GM10248 (cell line): ENCODE results near the gene FFAR2.
A peak's percentile ranks its signal among the peaks of the same experiment; 100 is the strongest.

Source experiments
- CTCF ChIA-PET: fragments of 300-600 bp; sonication (Branson Sonifier 250); formaldehyde crosslinking; extraction: SDS; loops from one replicate; lab custom pipeline; 2021; ENCODE audit warnings: antibody characterized with exemption; lab: Yijun Ruan, JAX
- POLR2A ChIA-PET: fragments of 350-650 bp; sonication (Branson Sonifier 250); formaldehyde crosslinking; extraction: SDS; loops from one replicate; lab custom pipeline; 2020; ENCODE audit warnings: antibody characterized with exemption; lab: Yijun Ruan, JAX
- DNase-seq: peaks from one replicate; pipeline ENCODE4 v3.0.0; 2012; ENCODE audit errors: extremely low spot score
- TF ChIP-seq, protein P1 (sequence below): IDR thresholded peaks from 2 replicates; pipeline ENCODE4 v1.5.1; 2012; ENCODE audit warnings: mild to moderate bottlenecking, low read depth; ENCODE audit errors: extremely low read depth, missing control alignments, control extremely low read depth

Gene FFAR2

DNA sequence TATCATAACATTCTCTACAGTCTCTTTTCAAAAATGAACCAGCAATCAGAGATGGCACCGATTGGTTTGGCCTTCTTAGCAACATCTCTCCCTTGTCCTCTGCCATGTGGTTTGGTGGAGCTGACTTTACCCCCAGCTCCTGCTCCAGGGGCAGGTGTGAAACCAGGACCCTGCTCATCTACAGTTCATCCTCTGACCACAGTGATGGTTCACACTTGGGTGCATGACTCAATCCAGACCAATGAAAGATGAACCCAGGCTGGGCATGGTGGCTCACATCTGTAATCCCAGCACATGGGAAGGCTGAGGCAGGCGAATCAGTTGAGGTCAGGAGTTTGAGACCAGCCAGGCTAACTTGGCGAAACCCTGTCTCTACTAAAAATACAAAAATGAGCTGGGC lies 33.6 kb upstream of the FFAR2 start:
- ChIA-PET POLR2A (interaction anchor here (0.7 kb wide), 1 partner anchor 58 kb away, joined by 4 read pairs; no protein-coding TSS in a partner anchor), CTCF (interaction anchor here (1.0 to 2.3 kb wide), 4 partner anchors 9 to 81 kb away, joined by 3 to 8 read pairs (median 4); no protein-coding TSS in a partner anchor)
- no peak for DNase-seq
- TF ChIP-seq, protein P1, sequence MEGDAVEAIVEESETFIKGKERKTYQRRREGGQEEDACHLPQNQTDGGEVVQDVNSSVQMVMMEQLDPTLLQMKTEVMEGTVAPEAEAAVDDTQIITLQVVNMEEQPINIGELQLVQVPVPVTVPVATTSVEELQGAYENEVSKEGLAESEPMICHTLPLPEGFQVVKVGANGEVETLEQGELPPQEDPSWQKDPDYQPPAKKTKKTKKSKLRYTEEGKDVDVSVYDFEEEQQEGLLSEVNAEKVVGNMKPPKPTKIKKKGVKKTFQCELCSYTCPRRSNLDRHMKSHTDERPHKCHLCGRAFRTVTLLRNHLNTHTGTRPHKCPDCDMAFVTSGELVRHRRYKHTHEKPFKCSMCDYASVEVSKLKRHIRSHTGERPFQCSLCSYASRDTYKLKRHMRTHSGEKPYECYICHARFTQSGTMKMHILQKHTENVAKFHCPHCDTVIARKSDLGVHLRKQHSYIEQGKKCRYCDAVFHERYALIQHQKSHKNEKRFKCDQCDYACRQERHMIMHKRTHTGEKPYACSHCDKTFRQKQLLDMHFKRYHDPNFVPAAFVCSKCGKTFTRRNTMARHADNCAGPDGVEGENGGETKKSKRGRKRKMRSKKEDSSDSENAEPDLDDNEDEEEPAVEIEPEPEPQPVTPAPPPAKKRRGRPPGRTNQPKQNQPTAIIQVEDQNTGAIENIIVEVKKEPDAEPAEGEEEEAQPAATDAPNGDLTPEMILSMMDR: no peak

DNA sequence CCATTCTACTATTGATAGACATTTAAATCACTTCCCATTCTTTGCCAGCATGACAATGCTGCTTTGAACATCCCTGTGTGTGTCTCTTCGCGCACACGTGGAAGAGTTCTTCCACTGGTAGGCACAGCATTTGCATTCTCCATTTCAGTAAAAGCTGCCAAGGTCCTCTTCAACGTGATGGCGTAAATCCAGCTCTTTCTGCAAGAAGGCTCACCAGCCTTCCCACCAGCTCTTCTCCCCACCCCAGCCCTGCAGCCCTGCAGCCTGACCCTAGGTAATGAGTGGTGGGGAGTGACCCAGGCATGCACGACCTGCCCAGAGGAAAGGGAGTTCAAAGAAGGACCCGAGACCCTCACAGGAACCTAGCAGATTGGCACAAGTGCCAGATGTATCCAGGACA lies 31.7 kb upstream of the FFAR2 start:
- CTCF ChIA-PET: interaction anchor here (2.0 to 4.1 kb wide), 4 partner anchors 14 to 79 kb away, joined by 6 to 27 read pairs (median 12); no protein-coding TSS in a partner anchor
- no peak for DNase-seq
- POLR2A ChIA-PET: interaction anchor here (0.6 kb wide), 1 partner anchor 14 kb away, joined by 3 read pairs; no protein-coding TSS in a partner anchor
- TF ChIP-seq, protein P1: no peak

DNA sequence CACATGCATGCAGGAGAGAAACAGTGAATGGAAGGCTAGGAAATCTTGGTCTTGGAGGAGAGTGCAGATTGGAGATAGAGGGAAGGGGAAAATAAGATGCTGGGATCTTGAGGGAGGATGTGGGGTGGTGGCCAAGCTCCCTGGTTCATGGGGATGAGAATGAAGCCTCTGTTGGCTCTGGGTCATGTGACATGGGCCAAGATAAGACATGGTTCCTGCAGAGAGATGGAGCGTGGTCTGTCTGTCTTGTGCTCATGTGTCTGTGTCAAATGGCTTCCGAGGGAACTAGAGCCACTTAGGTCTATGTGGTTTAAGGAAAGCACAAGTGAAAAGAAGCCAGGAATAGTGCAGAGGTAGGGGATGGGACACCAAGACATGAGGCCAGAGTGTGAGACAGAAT lies 30.8 kb upstream of the FFAR2 start:
- ChIA-PET POLR2A (interaction anchor here (2.2 kb wide), 1 partner anchor 9 kb away, joined by 7 read pairs; no protein-coding TSS in a partner anchor), CTCF (interaction anchor here (0.8 to 4.1 kb wide), 10 partner anchors 10 to 92 kb away, joined by 3 to 27 read pairs (median 3); partner anchors contain the start of gene FFAR2)
- TF ChIP-seq, protein P1: no peak
- no peak for DNase-seq

DNA sequence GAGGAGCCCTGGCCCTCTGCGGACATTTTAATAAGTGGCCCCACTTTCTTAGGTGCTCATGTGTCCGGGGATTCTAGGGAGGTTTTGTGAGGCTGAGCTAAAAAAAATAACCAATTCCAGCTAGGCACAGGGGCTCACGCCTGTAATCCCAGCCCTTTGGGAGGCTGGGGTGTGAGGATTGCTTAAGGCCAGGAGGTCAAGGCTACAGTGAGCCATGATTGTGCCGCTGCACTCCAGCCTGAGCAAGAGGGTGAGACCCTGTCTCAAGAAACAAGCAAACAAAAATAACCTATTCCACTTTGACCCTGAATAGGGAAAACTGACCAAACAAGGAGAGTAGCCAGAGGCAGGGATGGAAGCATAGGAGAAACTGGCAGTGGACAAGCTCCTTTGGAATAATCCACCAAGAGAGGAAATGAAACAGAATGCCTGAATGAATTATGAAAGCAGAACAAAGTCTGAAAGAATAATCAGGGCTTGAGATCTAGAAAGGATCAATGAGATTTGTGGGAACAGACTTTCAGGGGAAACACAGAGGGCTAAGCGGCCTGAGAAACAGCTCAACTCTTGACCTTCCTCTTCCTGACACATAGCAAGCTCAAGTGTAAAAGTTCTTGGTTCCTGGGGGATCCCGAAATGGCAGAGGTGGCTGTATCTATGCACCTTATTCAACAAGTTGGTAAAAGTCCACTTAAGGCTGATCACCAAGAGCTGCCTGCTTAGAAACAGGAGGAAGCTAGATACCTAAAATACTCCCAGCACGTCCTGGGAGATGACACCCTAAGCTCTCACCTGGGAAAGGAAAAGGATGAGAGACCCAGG lies 30.1 kb upstream of the FFAR2 start:
- POLR2A ChIA-PET: interaction anchor here (1.0 to 2.2 kb wide), 2 partner anchors 9 to 12 kb away, joined by 4 to 7 read pairs; no protein-coding TSS in a partner anchor
- CTCF ChIA-PET: interaction anchor here (0.8 to 4.1 kb wide), 17 partner anchors 9 to 91 kb away, joined by 3 to 27 read pairs (median 5); partner anchors contain the start of gene FFAR2
- TF ChIP-seq, protein P1: no peak
- DNase-seq: peak; percentile 67

DNA sequence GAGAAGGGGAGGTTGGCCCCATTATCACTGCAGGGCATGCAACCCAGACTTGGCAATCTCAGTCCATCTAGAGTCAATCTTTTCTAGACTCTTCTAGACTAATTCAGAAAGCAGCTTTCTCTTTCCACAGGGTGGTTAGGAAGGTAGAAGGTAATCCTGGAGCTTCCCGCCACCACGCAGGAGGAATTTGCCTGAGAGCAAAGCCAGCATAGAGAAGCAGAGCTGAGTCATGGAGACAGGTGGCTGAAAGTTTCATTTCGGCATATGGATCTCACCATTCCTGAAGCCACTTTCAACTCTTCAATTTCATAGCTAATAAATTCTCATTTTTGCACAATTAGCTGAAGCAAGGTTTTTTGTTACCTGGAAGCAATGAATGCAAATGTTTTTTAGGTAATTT lies 29.0 kb upstream of the FFAR2 start:
- DNase-seq: no peak
- TF ChIP-seq, protein P1: no peak
- CTCF ChIA-PET: interaction anchor here (0.8 to 4.1 kb wide), 9 partner anchors 15 to 87 kb away, joined by 3 to 27 read pairs (median 6); no protein-coding TSS in a partner anchor
- POLR2A ChIA-PET: interaction anchor here (1.0 to 2.2 kb wide), 2 partner anchors 10 to 13 kb away, joined by 4 to 7 read pairs; no protein-coding TSS in a partner anchor

DNA sequence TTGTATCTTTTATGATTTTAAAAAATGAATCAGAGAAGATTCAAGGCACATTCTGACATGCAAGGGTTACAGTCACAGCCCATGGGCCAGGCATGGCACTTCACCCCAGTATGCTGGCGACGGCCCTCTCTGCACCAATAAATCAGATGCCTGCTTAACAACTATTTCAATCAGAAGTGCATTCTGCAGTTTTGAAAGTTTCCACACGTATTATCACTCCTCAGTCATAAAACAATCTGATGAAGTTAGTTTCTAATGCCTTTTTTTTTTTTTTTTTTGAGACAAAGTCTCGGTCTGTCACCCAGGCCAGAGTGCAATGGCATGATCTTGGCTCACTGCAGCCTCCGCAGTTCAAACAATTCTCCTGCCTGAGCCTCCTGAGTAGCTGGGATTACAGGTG lies 28.3 kb upstream of the FFAR2 start:
- no peak for DNase-seq
- POLR2A ChIA-PET: interaction anchor here (1.0 kb wide), 1 partner anchor 11 kb away, joined by 4 read pairs; no protein-coding TSS in a partner anchor
- TF ChIP-seq, protein P1: no peak
- CTCF ChIA-PET: interaction anchor here (1.0 to 2.1 kb wide), 13 partner anchors 9 to 87 kb away, joined by 3 to 7 read pairs (median 4); partner anchors contain the start of gene FFAR2
